Colon (tissue), 2 donors: ENCODE data around the gene ZNF774.
"Not testable (repeated sequence)": the region's sequence is repeated elsewhere in the genome, so short reads cannot be mapped to it uniquely, and the experiment has no call there.

ENCODE experiments used
- FAIRE-seq: peaks from 2 replicates; lab custom pipeline; 2012; peaks lifted over from hg19 to GRCh38; lab: Jason Lieb, UNC
- donor health status: control.
- donor health status: control.

Gene ZNF774

GRCh38 chr15:90345857-90346256 lies 6.2 kb upstream of the ZNF774 start:
- no peak for FAIRE-seq

- FAIRE-seq: not testable (repeated sequence)
Measured at GRCh38 chr15:90347431-90348065, 4.5 kb upstream of the ZNF774 start.

GRCh38 chr15:90348456-90348855 lies 3.6 kb upstream of the ZNF774 start:
- FAIRE-seq: no peak

GRCh38 chr15:90349072-90349471 lies 3.0 kb upstream of the ZNF774 start:
- FAIRE-seq: no peak

- no peak for FAIRE-seq
Measured at GRCh38 chr15:90349821-90350220, 2.3 kb upstream of the ZNF774 start.

GRCh38 chr15:90351479-90352106 lies 491 bp upstream of the ZNF774 start:
- no peak for FAIRE-seq

- no peak for FAIRE-seq
Measured at GRCh38 chr15:90354986-90355385, 2.9 kb downstream of the ZNF774 start.

GRCh38 chr15:90358124-90359033 lies 6.3 kb downstream of the ZNF774 start:
- no peak for FAIRE-seq

GRCh38 chr15:90360746-90361145 lies 8.7 kb downstream of the ZNF774 start:
- FAIRE-seq: no peak

GRCh38 chr15:90362936-90363212 lies 10.8 kb downstream of the ZNF774 start:
- no peak for FAIRE-seq

- no peak for FAIRE-seq
Measured at GRCh38 chr15:90364251-90364650, 12.2 kb downstream of the ZNF774 start.

- FAIRE-seq: no peak
Measured at GRCh38 chr15:90365414-90366055, 13.5 kb downstream of the ZNF774 start.

- no peak for FAIRE-seq
Measured at GRCh38 chr15:90367576-90367975, 15.5 kb downstream of the ZNF774 start.

- FAIRE-seq: no peak
Measured at GRCh38 chr15:90375071-90375470, 23.0 kb downstream of the ZNF774 start.

- FAIRE-seq: no peak
Measured at GRCh38 chr15:90376789-90377188, 24.7 kb downstream of the ZNF774 start.

GRCh38 chr15:90379263-90379662 lies 27.2 kb downstream of the ZNF774 start:
- FAIRE-seq: no peak

GRCh38 chr15:90381515-90381914 lies 29.4 kb downstream of the ZNF774 start:
- FAIRE-seq: no peak

GRCh38 chr15:90382320-90382719 lies 30.2 kb downstream of the ZNF774 start:
- no peak for FAIRE-seq

GRCh38 chr15:90386221-90386620 lies 34.1 kb downstream of the ZNF774 start:
- no peak for FAIRE-seq

- FAIRE-seq: no peak
Measured at GRCh38 chr15:90387534-90388461, 35.7 kb downstream of the ZNF774 start, which contains the start of gene IQGAP1. Gene IQGAP1 (plus strand): TSS chr15:90388242. CDS start chr15:90388342, 100 bp downstream.
